ENCODE results near the gene ALDH4A1.

Gene ALDH4A1

DNA sequence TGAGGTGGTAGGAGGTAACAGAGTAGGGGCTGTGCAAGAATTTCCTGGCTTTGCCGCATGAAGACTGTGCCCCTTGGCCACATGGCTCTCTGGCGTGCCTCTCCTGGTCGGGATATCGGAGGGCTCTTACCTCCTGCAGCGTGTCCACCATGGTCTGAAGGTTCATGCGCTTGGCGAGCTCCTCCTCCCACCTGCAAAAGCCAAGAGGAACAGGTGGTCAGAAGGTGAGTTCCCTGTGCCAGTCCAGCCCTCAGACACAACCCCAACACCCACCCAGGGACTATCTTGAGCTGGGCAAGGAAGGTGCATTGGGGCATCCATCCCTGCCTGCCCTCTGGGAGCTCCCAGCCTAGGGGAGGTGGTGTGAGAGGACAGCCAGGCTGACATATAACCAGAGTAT lies 18.6 kb upstream of the ALDH4A1 start:
- no peak for DNase-seq

DNA sequence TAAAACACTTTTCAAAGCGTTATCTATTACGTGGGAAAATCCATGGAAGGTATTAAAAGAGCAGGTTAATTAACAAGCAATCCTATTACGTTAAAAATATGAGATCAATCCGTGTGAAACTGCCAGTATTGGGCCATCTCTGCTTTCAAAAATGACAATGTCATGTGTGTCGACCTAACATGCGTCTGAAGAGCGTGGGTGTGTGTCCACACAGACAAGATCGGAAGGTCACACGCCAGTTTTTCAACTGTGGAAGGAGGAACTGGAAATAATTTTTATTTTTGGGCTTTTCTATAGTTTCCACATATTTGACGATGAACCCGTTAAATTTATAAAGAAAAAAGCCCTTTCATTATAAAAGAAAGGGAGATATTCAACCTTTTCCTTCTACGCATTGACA lies 17.6 kb upstream of the ALDH4A1 start:
- DNase-seq = no peak

DNA sequence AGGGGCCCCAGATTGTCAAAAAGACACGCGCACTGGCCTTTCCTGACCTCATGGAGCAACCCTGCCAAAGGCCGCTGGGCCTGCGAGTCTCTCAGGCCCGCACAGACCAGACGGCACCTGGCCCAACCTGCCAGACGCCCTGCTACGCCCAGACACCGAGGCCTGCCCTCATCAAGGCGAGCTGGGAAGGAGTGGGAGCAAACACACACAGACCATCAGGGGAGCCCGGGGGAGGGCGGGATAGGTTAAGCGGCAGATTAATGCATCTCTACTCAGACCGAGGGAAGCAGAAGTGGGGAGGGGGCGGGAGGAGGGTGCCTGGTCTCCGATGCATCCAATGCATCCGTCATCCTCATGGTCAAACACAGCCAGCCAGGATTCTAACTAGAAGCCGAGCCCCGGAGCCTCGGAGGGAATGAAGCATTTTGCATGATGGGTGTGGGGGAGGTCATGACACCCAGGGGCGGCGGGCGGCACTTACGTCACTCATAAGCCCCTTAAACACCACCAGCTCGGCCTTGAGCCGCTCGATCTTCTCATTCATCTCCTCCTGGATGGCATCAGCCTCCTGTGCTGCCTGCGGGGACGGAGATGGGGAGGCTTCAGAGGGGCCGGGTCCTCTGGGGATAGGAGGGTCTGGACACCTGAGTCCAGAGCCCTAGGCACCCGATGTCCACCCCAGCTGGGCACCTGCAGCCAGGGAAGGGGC lies 17.0 kb upstream of the ALDH4A1 start:
- no peak for DNase-seq

DNA sequence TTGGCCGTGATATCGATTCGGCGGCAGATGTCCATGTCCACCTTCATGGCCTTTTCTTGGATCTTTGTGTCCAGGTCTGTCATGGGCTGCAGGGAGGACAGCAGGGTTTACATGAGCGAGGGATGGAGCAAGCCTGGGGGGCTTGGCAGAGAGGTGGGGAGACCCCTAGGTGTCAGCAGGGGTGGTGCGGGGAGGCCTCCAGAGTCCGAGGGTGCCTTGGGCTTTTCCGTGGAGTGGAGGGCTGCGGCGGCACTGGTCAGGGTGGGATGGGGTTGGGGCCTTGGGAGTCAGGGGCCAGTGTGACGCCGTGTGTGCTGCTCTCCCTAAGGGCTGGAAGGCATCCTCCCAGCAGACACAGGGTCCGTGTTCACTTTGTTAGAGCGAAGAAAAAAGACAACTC lies 16.1 kb upstream of the ALDH4A1 start:
- DNase-seq = no peak

DNA sequence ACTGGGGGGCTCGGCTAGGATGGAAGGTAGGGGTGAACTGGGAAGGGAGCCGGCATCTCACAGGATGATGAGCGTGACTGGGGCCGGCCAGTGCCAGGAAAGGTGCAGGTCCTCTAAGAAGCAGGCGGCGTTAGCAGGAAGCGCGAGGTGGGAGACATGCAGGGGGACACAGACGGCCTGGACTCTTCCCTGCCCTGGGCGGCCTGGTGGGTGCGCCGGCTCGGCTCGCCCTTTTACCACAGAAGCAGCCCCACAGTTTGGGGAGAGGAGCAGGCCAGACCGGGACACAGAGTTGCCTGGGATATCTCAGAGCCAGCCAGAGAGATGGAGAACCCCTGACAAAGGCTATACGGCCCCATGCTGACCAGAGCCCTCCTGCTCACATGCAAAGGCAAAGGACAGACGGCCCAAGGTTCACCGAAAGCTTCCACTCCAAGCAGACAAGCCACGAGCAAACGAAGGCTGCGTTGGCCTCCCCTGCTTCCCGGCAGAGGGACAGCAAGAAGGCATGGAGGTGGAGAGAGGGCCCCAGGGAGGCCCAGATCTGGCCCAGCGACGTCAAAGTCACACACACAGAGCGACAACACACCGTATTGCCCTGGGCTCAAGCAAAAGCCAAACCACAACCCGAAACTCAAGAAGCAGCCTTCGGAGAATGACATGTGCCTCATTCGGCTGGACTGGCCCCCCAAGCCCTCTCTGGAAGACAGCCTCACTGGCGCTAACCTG lies 14.9 kb upstream of the ALDH4A1 start:
- DNase-seq = no peak

DNA sequence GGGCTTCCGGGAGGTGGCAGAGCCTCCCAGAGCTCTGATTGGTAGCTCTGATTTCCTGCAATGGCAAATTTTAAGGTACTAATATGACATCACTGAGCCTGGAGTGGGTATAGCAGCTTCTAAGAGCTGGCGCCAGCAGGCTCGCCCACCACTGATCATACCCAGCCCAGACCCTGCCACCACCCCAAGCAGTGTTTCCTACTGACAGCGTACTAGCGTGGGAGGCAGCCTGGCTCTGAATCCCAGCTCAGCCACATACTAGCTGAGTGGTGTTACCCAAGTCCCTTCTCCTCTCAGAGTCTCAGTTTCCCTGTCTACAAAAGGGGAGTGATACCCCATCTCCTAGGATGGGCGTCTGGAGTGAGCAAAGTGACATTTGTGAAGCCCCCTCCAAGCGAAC lies 13.0 kb upstream of the ALDH4A1 start:
- no peak for DNase-seq

DNA sequence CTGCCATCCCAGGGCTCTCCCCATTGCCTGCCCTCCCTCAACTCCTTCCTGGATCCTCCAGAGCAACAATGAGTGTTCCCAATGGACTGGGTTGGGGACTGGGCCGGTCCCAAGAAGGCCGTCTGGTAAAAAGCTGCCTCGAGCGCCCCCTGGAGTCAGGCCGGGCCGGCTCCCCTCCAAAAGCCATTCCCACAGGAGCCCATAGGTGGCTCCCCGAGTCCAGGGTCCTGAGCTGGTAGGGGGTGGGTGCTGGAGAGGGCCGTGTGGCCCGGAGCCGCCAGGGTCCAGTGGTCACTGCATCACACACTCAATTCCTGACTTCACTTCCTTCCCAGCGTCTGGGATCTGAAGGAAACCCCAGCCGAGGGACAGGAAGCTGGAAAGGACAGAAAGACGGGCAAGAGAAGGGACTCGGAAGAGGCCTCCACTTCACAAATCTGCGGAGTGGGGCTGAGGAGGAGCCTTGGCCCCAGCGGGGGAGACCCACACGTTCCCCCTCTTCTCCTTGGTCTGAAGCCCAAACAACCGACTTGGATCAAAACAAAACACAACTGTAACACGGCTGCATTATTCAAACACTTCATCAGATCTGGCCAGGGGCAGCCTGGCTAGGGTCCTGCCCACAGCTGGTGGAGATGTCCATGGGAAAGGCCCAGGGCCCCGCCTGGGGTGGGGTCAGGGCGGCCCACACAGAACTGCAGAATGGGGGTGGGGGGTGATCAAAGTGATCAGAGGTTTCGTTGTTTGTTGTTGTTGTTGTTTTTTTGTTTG lies 10.9 kb upstream of the ALDH4A1 start:
- DNase-seq = peak; percentile 93

DNA sequence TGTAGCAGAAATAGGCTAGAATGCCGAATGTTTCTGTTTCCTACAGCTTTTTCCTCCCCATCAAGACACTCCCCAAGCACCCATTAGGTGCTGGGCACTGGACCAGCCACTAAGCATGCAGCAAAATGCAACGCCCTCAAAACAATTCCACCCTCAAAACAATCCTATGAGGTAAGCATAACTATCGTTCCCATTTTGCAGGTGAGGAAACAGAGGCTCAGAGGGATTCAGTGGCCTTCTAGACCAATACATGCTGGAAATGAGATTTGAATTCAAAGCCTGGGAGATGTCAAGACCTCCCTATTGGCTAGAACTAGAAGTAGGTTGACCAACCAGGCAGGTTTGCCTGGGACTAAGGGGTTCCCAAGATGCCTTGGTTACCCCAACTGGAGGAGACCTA lies 10.2 kb upstream of the ALDH4A1 start:
- no peak for DNase-seq

GRCh38 chr1:18908911-18909771 lies 6.8 kb upstream of the ALDH4A1 start:
- no peak for DNase-seq

- no peak for DNase-seq
Measured at GRCh38 chr1:18907917-18908845, 5.8 kb upstream of the ALDH4A1 start.

GRCh38 chr1:18907021-18907916 lies 4.9 kb upstream of the ALDH4A1 start:
- peak; percentile 82 for DNase-seq

- DNase-seq = no peak
Measured at GRCh38 chr1:18903291-18903756, 969 bp upstream of the ALDH4A1 start.

GRCh38 chr1:18901952-18902522 lies 318 bp downstream of the ALDH4A1 start:
- DNase-seq = no peak

- DNase-seq = no peak
Measured at GRCh38 chr1:18901147-18901951, 1.0 kb downstream of the ALDH4A1 start.

- no peak for DNase-seq
Measured at GRCh38 chr1:18900303-18900841, 2.0 kb downstream of the ALDH4A1 start.

- DNase-seq = no peak
Measured at GRCh38 chr1:18899363-18900049, 2.8 kb downstream of the ALDH4A1 start.

DNA sequence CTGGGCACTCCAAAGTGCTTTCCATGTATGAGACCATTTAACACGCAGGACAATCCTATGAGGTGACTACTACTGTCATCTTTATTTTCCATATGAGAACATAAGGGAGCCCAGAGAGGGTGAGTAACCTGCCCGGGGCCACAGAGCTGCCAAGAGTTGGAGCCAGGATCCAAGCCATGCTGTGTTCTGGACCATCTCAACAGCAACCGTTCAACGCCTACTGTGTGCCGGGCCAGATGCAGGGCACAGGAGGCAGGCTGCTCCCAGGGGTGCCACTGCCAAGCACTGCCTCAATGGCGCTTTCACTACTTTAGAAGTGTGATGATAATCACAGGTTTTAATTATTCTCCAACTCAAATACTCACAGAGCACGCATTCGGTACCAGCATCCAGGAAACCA lies 3.8 kb downstream of the ALDH4A1 start:
- no peak for DNase-seq

DNA sequence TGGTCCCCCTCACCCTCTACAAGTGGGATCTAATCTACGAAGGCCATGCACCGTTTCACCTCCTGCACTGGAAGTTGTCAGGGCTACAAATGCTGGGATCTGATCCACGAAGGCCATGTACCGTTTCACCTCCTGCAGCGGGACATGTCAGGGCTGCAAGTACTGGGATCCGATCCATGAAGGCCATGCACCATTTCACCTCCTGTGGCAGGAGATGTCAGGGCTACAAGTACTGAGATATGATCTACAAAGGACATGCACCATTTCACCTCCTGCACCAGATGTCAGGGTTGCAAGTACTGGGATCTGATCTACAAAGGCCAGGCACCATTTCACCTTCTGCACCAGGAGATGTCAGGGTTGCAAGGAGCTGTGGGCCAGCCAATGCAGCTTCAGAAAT lies 7.0 kb downstream of the ALDH4A1 start:
- DNase-seq = no peak

All from activated CD8-positive, alpha-beta memory T cell treated with anti-CD3 and anti-CD28 coated beads for 24 hours (primary cell).